ENCODE measurements around the gene SBNO2.

DNA sequence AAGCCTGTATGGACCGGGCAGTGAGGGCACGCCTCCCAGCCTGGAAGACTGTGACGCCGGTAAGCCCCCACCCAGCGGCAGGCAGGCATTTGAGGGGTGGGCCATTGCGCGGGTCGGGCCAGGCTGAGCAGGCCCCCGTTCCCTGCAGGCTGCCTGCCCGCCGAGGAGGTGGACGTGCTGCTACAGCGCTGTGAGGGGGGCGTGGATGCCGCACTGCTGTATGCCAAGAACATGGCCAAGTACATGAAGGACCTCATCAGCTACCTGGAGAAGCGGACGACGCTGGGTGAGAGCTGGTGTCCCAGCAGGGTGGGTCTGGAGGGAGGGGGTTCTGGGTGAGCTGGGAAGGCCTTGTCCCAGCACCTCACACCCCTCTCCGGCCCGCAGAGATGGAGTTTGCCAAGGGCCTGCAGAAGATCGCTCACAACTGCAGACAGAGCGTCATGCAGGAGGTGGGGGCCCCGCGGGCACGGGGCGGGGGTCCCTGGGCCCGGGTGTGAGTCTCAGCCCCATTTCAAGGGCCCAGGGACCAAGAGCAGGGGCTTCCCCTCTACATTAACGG is 100.0 kb downstream of the SBNO2 start:
- TF ChIP-seq, protein P1, sequence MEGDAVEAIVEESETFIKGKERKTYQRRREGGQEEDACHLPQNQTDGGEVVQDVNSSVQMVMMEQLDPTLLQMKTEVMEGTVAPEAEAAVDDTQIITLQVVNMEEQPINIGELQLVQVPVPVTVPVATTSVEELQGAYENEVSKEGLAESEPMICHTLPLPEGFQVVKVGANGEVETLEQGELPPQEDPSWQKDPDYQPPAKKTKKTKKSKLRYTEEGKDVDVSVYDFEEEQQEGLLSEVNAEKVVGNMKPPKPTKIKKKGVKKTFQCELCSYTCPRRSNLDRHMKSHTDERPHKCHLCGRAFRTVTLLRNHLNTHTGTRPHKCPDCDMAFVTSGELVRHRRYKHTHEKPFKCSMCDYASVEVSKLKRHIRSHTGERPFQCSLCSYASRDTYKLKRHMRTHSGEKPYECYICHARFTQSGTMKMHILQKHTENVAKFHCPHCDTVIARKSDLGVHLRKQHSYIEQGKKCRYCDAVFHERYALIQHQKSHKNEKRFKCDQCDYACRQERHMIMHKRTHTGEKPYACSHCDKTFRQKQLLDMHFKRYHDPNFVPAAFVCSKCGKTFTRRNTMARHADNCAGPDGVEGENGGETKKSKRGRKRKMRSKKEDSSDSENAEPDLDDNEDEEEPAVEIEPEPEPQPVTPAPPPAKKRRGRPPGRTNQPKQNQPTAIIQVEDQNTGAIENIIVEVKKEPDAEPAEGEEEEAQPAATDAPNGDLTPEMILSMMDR (conservative IDR thresholded peaks at IDR 0.05; ENCODE audit: low read length) = no peak
- TF ChIP-seq EZH2phosphoT487 (IDR thresholded peaks at IDR 0.05; ENCODE audit: borderline replicate concordance) = no peak

Measured in Loucy (cell line).